GM06990 (cell line): ENCODE data around the gene TMEM82.

Source experiments
- DNase-seq: peaks from one replicate; pipeline ENCODE4 v3.0.0-alpha.2; 2011; ENCODE audit not compliant: insufficient read length; ENCODE audit errors: extremely low read depth
- H3K27me3 ChIP-seq: replicated peaks from 2 replicates; pipeline ENCODE4 v1.6.0; 2011; ENCODE audit warnings: low read length; ENCODE audit not compliant: control insufficient read depth, insufficient read depth
- H3K36me3 ChIP-seq: 2 replicates; pipeline ENCODE4 v1.5.1; 2011; ENCODE audit warnings: low read length; ENCODE audit not compliant: control insufficient read depth, insufficient read depth
- H3K4me3 ChIP-seq: replicated peaks from 2 replicates; pipeline ENCODE4 v1.5.1; 2011; ENCODE audit warnings: low read depth, mild to moderate bottlenecking, control low read depth, low read length
- CTCF ChIP-seq: IDR thresholded peaks from 2 replicates; pipeline ENCODE4 v1.5.1; 2011; ENCODE audit warnings: low read length, control low read depth, mild to moderate bottlenecking, inconsistent platforms; ENCODE audit not compliant: insufficient read depth, poor library complexity, severe bottlenecking

The TMEM82 gene

GRCh38 chr1:15730936-15731335 lies 11.4 kb upstream of the TMEM82 start:
- Histone ChIP-seq H3K36me3 (peaks cover 62% of the 10 kb centered on the region), H3K27me3 (no peaks in the 10 kb centered on the region), H3K4me3 (no peak overlapping the region)
- no peak for DNase-seq
- TF ChIP-seq CTCF, result no peak

GRCh38 chr1:15731735-15732685 lies 10.3 kb upstream of the TMEM82 start:
- TF ChIP-seq CTCF, result no peak
- no peaks in the 10 kb centered on the region for H3K27me3 ChIP-seq
- no peak for DNase-seq
- H3K4me3 ChIP-seq, result no peak overlapping the region
- peaks cover 54% of the 10 kb centered on the region for H3K36me3 ChIP-seq

GRCh38 chr1:15732686-15733081 lies 9.6 kb upstream of the TMEM82 start:
- no peak for DNase-seq
- H3K4me3 ChIP-seq, result no peak overlapping the region
- H3K27me3 ChIP-seq, result no peaks in the 10 kb centered on the region
- H3K36me3 ChIP-seq, result peaks cover 47% of the 10 kb centered on the region
- no peak for TF ChIP-seq CTCF

- Histone ChIP-seq H3K4me3 (no peak overlapping the region), H3K36me3 (peaks cover 43% of the 10 kb centered on the region)
- TF ChIP-seq CTCF, result no peak
Measured at GRCh38 chr1:15733218-15733725, 9.0 kb upstream of the TMEM82 start.

GRCh38 chr1:15733726-15734226 lies 8.5 kb upstream of the TMEM82 start:
- Histone ChIP-seq H3K36me3 (peaks cover 38% of the 10 kb centered on the region), H3K4me3 (no peak overlapping the region), H3K27me3 (no peaks in the 10 kb centered on the region)
- DNase-seq, result no peak
- TF ChIP-seq CTCF, result no peak

More at GRCh38 chr1:15733218-15733725, 9.0 kb upstream of the TMEM82 start:
- no peaks in the 10 kb centered on the region for H3K27me3 ChIP-seq
- no peak for DNase-seq
